PC-3 (cell line): Measurements from ENCODE around the gene GNAZ. TPM values are rescaled to one million over a fixed set of nuclear protein-coding genes. Genes with fewer than 3 reads are reported as not detected.

Source experiments
- ATAC-seq: fragments of 200-7000 bp; cut with Tn5 transposase; 2 replicates; pipeline ENCODE4 v1.9.1; 2020; ENCODE audit warnings: mild to moderate bottlenecking, moderate library complexity
- BruUV-seq: library from RNA; stranded (reverse); fragments of 400-500 nt; replicated peaks from 2 replicates; lab custom pipeline; 2021; lab: Mats Ljungman, UMichigan
- CTCF ChIA-PET: fragments of 300-600 bp; sonication (Branson Sonifier 250); formaldehyde crosslinking; loops from one replicate; lab custom pipeline; 2022; ENCODE audit warnings: antibody characterized with exemption; lab: Charles Lee
- POLR2A ChIA-PET: fragments of 300-600 bp; sonication (Branson Sonifier 250); formaldehyde crosslinking; loops from one replicate; lab custom pipeline; 2022; ENCODE audit warnings: antibody characterized with exemption; ENCODE audit not compliant: unreplicated experiment; lab: Charles Lee
- DNase-seq: peaks from one replicate; pipeline ENCODE4 v3.0.0-alpha.2; 2015
- H2AFZ ChIP-seq: fragments of 300-600 bp; sonication (generic); 2 replicates; pipeline ENCODE4 v1.6.0; 2016; ENCODE audit warnings: antibody characterized with exemption, low read length
- H3F3A ChIP-seq: fragments of 300-600 bp; sonication (generic); one replicate; pipeline ENCODE4 v1.6.0; 2017; ENCODE audit warnings: antibody characterized with exemption, low read length, control low read depth, mild to moderate bottlenecking; ENCODE audit not compliant: unreplicated experiment
- H3K27ac ChIP-seq: fragments of 300-600 bp; sonication (generic); 2 replicates; pipeline ENCODE4 v1.5.1; 2016; ENCODE audit warnings: mild to moderate bottlenecking, low read length
- H3K27me3 ChIP-seq: fragments of 300-600 bp; sonication (generic); 2 replicates; pipeline ENCODE4 v1.6.1; 2016; ENCODE audit warnings: low read length, mixed read lengths
- H3K36me3 ChIP-seq: fragments of 300-600 bp; sonication (generic); 2 replicates; pipeline ENCODE4 v1.6.1; 2016; ENCODE audit warnings: low read depth, mixed run types, low read length, mixed read lengths
- H3K4me1 ChIP-seq: fragments of 300-600 bp; sonication (generic); 2 replicates; pipeline ENCODE4 v1.5.1; 2016; ENCODE audit warnings: low read length; ENCODE audit not compliant: insufficient read depth
- H3K4me2 ChIP-seq: fragments of 300-600 bp; sonication (generic); 2 replicates; pipeline ENCODE4 v1.6.0; 2016; ENCODE audit warnings: low read length
- H3K4me3 ChIP-seq: fragments of 300-600 bp; sonication (generic); 2 replicates; pipeline ENCODE4 v1.5.1; 2016; ENCODE audit warnings: mild to moderate bottlenecking, low read length, mixed read lengths
- H3K79me2 ChIP-seq: fragments of 300-600 bp; sonication (generic); 2 replicates; pipeline ENCODE4 v1.6.1; 2017; ENCODE audit warnings: low read length, mixed read lengths
- H3K9ac ChIP-seq: fragments of 300-600 bp; sonication (generic); 2 replicates; pipeline ENCODE4 v1.6.0; 2016; ENCODE audit warnings: mild to moderate bottlenecking, low read length
- H3K9me2 ChIP-seq: fragments of 300-600 bp; sonication (generic); replicated peaks from 2 replicates; pipeline ENCODE4 v1.6.1; 2016; ENCODE audit warnings: mixed run types, low read length, mixed read lengths
- H3K9me3 ChIP-seq: fragments of 300-600 bp; sonication (generic); 2 replicates; pipeline ENCODE4 v1.6.1; 2016; ENCODE audit warnings: low read length, mixed read lengths
- H4K20me1 ChIP-seq: fragments of 300-600 bp; sonication (generic); 2 replicates; pipeline ENCODE4 v1.6.1; 2016; ENCODE audit warnings: low read length, mixed read lengths
- CTCF ChIP-seq: fragments of 300-600 bp; sonication (generic); conservative IDR thresholded peaks from 2 replicates; pipeline ENCODE4 v1.5.1; 2017; ENCODE audit warnings: antibody characterized with exemption, low read depth, mild to moderate bottlenecking, low read length
- EZH2 ChIP-seq: fragments of 300-600 bp; sonication (generic); IDR thresholded peaks from one replicate; pipeline ENCODE4 v1.6.1; 2017; ENCODE audit warnings: antibody characterized with exemption, mild to moderate bottlenecking, low read length; ENCODE audit not compliant: unreplicated experiment
- EZH2phosphoT487 ChIP-seq: fragments of 300-600 bp; sonication (generic); IDR thresholded peaks from 2 replicates; pipeline ENCODE4 v1.6.1; 2018; ENCODE audit warnings: mild to moderate bottlenecking, antibody characterized with exemption, low read length, borderline replicate concordance
- intact Hi-C: fragments of 100-400 bp; cut with micrococcal nuclease; formaldehyde crosslinking; loops from 2 replicates; pipeline ENCODE4 v1.9.0; 2023
- total RNA-seq: library from RNA; depleted of rRNA; stranded (reverse); fragments of >200 nt; gene quantifications from 2 replicates; pipeline ENCODE4 v1.2.3, GENCODE V29; 2014

GNAZ gene
- total RNA-seq, 1 experiment from 2014 or later: 14.4 TPM

- Histone ChIP-seq H3F3A (no peaks in the 10 kb centered on the region), H3K9ac (no peak overlapping the region), H3K36me3 (no peaks in the 10 kb centered on the region), H3K4me3 (no peak overlapping the region), H3K9me3 (no peaks in the 10 kb centered on the region), H3K4me1 (no peaks in the 10 kb centered on the region), H3K4me2 (no peak overlapping the region), H3K9me2 (no peaks in the 10 kb centered on the region), H3K27ac (no peak overlapping the region), H3K27me3 (no peaks in the 10 kb centered on the region), H2AFZ (no peak overlapping the region), H4K20me1 (no peaks in the 10 kb centered on the region), H3K79me2 (no peaks in the 10 kb centered on the region)
- intact Hi-C loops: no loop called here
- BruUV-seq: no TSS peak
- TF ChIP-seq EZH2phosphoT487 (no peak), CTCF (no peak), EZH2 (no peak)
- ChIA-PET POLR2A (no interaction called here), CTCF (no interaction called here)
- ATAC-seq (no peak), DNase-seq (no peak)
Observed at GRCh38 chr22:23029521-23030228, 40.6 kb upstream of the GNAZ start.

- CTCF ChIA-PET: no interaction called here
Observed at GRCh38 chr22:23031381-23031780, 38.9 kb upstream of the GNAZ start.

More at GRCh38 chr22:23031381-23031780, 38.9 kb upstream of the GNAZ start:
- Histone ChIP-seq H3K27ac (no peak overlapping the region), H3K36me3 (no peaks in the 10 kb centered on the region), H3K4me1 (peaks cover 2% of the 10 kb centered on the region; the same call in 1 of the 2 replicates), H2AFZ (no peak overlapping the region), H3K79me2 (no peaks in the 10 kb centered on the region), H3K27me3 (no peaks in the 10 kb centered on the region), H3K9me2 (no peaks in the 10 kb centered on the region), H3K4me2 (no peak overlapping the region), H3K4me3 (no peak overlapping the region), H3F3A (no peaks in the 10 kb centered on the region), H3K9me3 (no peaks in the 10 kb centered on the region), H3K9ac (no peak overlapping the region), H4K20me1 (no peaks in the 10 kb centered on the region)
- intact Hi-C loops: no loop called here
- DNase-seq (no peak), ATAC-seq (no peak)
- TF ChIP-seq EZH2: no peak
- no peak for TF ChIP-seq CTCF
- no peak for TF ChIP-seq EZH2phosphoT487
- POLR2A ChIA-PET: no interaction called here
- no TSS peak for BruUV-seq
